Measurements from ENCODE around the gene RASA2. TPM values are rescaled to one million over a fixed set of nuclear protein-coding genes. Genes with fewer than 3 reads are reported as not detected.
A peak's percentile ranks its signal among the peaks of the same experiment; 100 is the strongest.

Gene RASA2
- total and polyA plus RNA-seq, 2 of the 4 experiments (the other 2 are of a cell fraction): 6.1 to 14.0 TPM

DNA sequence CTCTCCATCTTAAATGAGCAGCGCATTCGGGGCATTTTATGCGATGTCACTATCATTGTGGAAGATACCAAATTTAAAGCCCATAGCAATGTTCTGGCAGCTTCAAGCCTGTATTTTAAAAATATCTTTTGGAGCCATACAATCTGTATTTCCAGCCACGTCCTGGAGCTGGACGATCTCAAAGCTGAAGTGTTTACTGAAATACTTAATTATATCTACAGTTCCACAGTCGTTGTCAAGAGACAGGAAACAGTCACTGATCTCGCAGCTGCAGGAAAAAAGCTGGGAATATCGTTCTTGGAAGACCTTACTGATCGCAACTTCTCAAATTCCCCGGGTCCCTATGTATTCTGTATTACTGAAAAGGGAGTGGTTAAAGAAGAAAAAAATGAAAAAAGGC, 44.4 kb upstream of the RASA2 start:
- DNase-seq (no peak), ATAC-seq (ENCODE audit: low read depth) (no peak; the same call in 1 of the 2 replicates)
- H3K9ac ChIP-seq (ENCODE audit: low read depth, low read length): peak overlapping the region; percentile 63
- H3K79me1 ChIP-seq (ENCODE audit: low read depth in 1 of 2, low read length in 2 of 2): peaks cover 50 to 87% of the 10 kb centered on the region in 2 experiments
- H3K27me3 ChIP-seq (ENCODE audit: control insufficient read depth, insufficient read depth, low read length): no peaks in the 10 kb centered on the region
- dilution Hi-C loops (cut with HindIII; ENCODE audit: low sequenced_read_pairs, unreplicated experiment): no loop called here
- H3K14ac ChIP-seq (replicated peaks; ENCODE audit: low read depth, low read length): peak overlapping the region; percentile 88
- no peaks in the 10 kb centered on the region; the same call in 1 of the 2 replicates for H4K20me1 ChIP-seq (ENCODE audit: insufficient read depth, low read length)
- no peak overlapping the region for H3K4me3 ChIP-seq (ENCODE audit: insufficient read depth, low read depth, low read length)
- peak overlapping the region; percentile 97 for H3K4ac ChIP-seq (ENCODE audit: low read depth, low read length)
- intact Hi-C loops (cut with micrococcal nuclease): loop anchor here (2.0 kb wide), 1 partner anchor 36 kb away; no protein-coding TSS in a partner anchor
- H2BK5ac ChIP-seq (ENCODE audit: low read depth, low read length, poor library complexity, severe bottlenecking): peak overlapping the region; percentile 99
- H4K91ac ChIP-seq (ENCODE audit: insufficient read depth, low read depth, low read length): peak overlapping the region; percentile 95
- BruUV-seq (replicated peaks): no TSS peak
- H2AK9ac ChIP-seq (replicated peaks; ENCODE audit: low read depth, low read length, poor library complexity): peak overlapping the region; percentile 49
- peak overlapping the region; percentile 96; the same call in 2 of the 3 replicates for H2BK15ac ChIP-seq (ENCODE audit: low read depth, low read length)
- peak overlapping the region; percentile 94 for H2BK120ac ChIP-seq (ENCODE audit: low read depth, low read length)
- H3K18ac ChIP-seq (ENCODE audit: low read depth, low read length): peak overlapping the region; percentile 100
- peak overlapping the region; percentile 59 for H3K4me2 ChIP-seq (ENCODE audit: low read depth, low read length)
- H2BK20ac ChIP-seq (ENCODE audit: low read depth, low read length): peak overlapping the region; percentile 91
- peak overlapping the region; percentile 99 for H4K5ac ChIP-seq (ENCODE audit: low read depth, low read length)
- peaks cover 12% of the 10 kb centered on the region for H3K9me1 ChIP-seq (ENCODE audit: insufficient read depth, low read length)
- peak overlapping the region; percentile 97 for H3K27ac ChIP-seq (ENCODE audit: insufficient read depth, low read length)
- ChIA-PET POLR2A (ENCODE audit: unreplicated experiment) (interaction anchor here (0.6 kb wide), 1 partner anchor 13 kb away, joined by 3 read pairs; no protein-coding TSS in a partner anchor), CTCF (interaction anchor here (0.6 to 1.6 kb wide), 14 partner anchors 10 to 181 kb away, joined by 3 to 9 read pairs (median 4); partner anchors contain the start of gene ZBTB38)
- H3K9me3 ChIP-seq (ENCODE audit: control insufficient read depth, insufficient read depth, low read length): no peaks in the 10 kb centered on the region
- H3K4me1 ChIP-seq (ENCODE audit: control insufficient read depth, insufficient read depth, low read length): peaks cover 33% of the 10 kb centered on the region
- H3K23ac ChIP-seq (ENCODE audit: low read depth, low read length): peak overlapping the region; percentile 88
- H2AK5ac ChIP-seq (ENCODE audit: low read depth, low read length): peak overlapping the region; percentile 81
- H3K56ac ChIP-seq (ENCODE audit: extremely low read depth, insufficient read depth, low read length): peak overlapping the region; percentile 79; the same call in 1 of the 2 replicates
- 73% methylated on average over 3 of the region's 10 CpGs; no CpG with 5 or more reads in 1 of the 2 experiments for WGBS, 2 experiments (ENCODE audit: extremely low coverage in 2 of 2, insufficient read length in 1 of 2)
- no peak overlapping the region for H2AFZ ChIP-seq (replicated peaks; ENCODE audit: low read length, poor library complexity)
- TF ChIP-seq MAFK (IDR thresholded peaks at IDR 0.05; ENCODE audit: low read depth, low read length): no peak
- TF ChIP-seq CEBPB (IDR thresholded peaks at IDR 0.05; ENCODE audit: low read depth, low read length): no peak
- no peak for TF ChIP-seq RFX5 (IDR thresholded peaks at IDR 0.05; ENCODE audit: low read depth, low read length)
- no peak for TF ChIP-seq CHD1 (IDR thresholded peaks at IDR 0.05; ENCODE audit: low read depth, low read length)
- no peak for TF ChIP-seq BHLHE40 (IDR thresholded peaks at IDR 0.05; ENCODE audit: low read depth, low read length)
- TF ChIP-seq CTCF (conservative IDR thresholded peaks at IDR 0.05; ENCODE audit: low read depth, low read length): no peak
- no peak for TF ChIP-seq ELK1 (IDR thresholded peaks at IDR 0.05; ENCODE audit: borderline replicate concordance, low read depth, low read length)
- no peak for TF ChIP-seq RCOR1 (IDR thresholded peaks at IDR 0.05; ENCODE audit: insufficient replicate concordance, low read length)
- no peak for TF ChIP-seq FOS (IDR thresholded peaks at IDR 0.05; ENCODE audit: low read depth, low read length)
- no peak for TF ChIP-seq USF2 (IDR thresholded peaks at IDR 0.05; ENCODE audit: low read depth, low read length)
- no peak for TF ChIP-seq MXI1 (IDR thresholded peaks at IDR 0.05; ENCODE audit: borderline replicate concordance, low read depth, low read length)
- TF ChIP-seq RAD21 (IDR thresholded peaks at IDR 0.05; ENCODE audit: low read length): no peak
- TF ChIP-seq POLR2A (IDR thresholded peaks at IDR 0.05; ENCODE audit: low read depth, low read length): no peak
- in situ Hi-C loops (cut with MboI; ENCODE audit: low sequenced_read_pairs): loop anchor here (5.0 kb wide), 1 partner anchor 130 kb away; no protein-coding TSS in a partner anchor
- H3K36me3 ChIP-seq (ENCODE audit: control insufficient read depth, insufficient read depth, low read length): peaks cover 45% of the 10 kb centered on the region
- peak overlapping the region; percentile 88 to 94 for H4K8ac ChIP-seq (ENCODE audit: low read depth in 2 of 2, low read length in 2 of 2)
